H9 (cell line): ENCODE data around the gene B4GALT6. TPM values are rescaled to one million over a fixed set of nuclear protein-coding genes. Genes with fewer than 3 reads are reported as not detected.

Source experiments
- DNase-seq: peaks from one replicate; pipeline ENCODE4 v3.0.0-alpha.2; 2017
- H2AFZ ChIP-seq: one replicate; pipeline ENCODE4 v1.6.1; 2013; ENCODE audit warnings: mild to moderate bottlenecking, low read length, control low read depth, moderate library complexity
- H2AK5ac ChIP-seq: 2 replicates; pipeline ENCODE4 v1.6.1; 2013; ENCODE audit warnings: low read length, control low read depth, mixed read lengths; ENCODE audit not compliant: insufficient read length
- H2BK120ac ChIP-seq: one replicate; pipeline ENCODE4 v1.6.1; 2013; ENCODE audit warnings: low read depth, mild to moderate bottlenecking, low read length, control low read depth, inconsistent platforms; ENCODE audit not compliant: poor library complexity, severe bottlenecking
- H2BK12ac ChIP-seq: 2 replicates; pipeline ENCODE4 v1.6.1; 2013; ENCODE audit warnings: low read length, control low read depth, mixed read lengths, low read depth; ENCODE audit not compliant: insufficient read length
- H2BK15ac ChIP-seq: 2 replicates; pipeline ENCODE4 v1.6.1; 2013; ENCODE audit warnings: low read depth, low read length, control low read depth
- H2BK20ac ChIP-seq: one replicate; pipeline ENCODE4 v1.6.1; 2013; ENCODE audit warnings: low read depth, mild to moderate bottlenecking, low read length, control low read depth, inconsistent platforms; ENCODE audit not compliant: poor library complexity, severe bottlenecking
- H2BK5ac ChIP-seq: 2 replicates; pipeline ENCODE4 v1.6.1; 2013; ENCODE audit warnings: low read length, control low read depth, mixed read lengths; ENCODE audit not compliant: insufficient read length
- H3K14ac ChIP-seq: 2 replicates; pipeline ENCODE4 v1.6.1; 2013; ENCODE audit warnings: low read length, control low read depth; ENCODE audit not compliant: insufficient read depth
- H3K18ac ChIP-seq: 2 replicates; pipeline ENCODE4 v1.6.1; 2013; ENCODE audit warnings: low read depth, mild to moderate bottlenecking, mixed read lengths, low read length, control low read depth; ENCODE audit not compliant: insufficient read length
- H3K23ac ChIP-seq: 2 replicates; pipeline ENCODE4 v1.6.1; 2013; ENCODE audit warnings: low read length, control low read depth, mixed read lengths, low read depth; ENCODE audit not compliant: insufficient read length
- H3K23me2 ChIP-seq: 2 replicates; pipeline ENCODE4 v1.6.1; 2013; ENCODE audit warnings: low read depth, mild to moderate bottlenecking, mixed read lengths, low read length, control low read depth; ENCODE audit not compliant: insufficient read length, poor library complexity, severe bottlenecking
- H3K27ac ChIP-seq: 2 replicates; pipeline ENCODE4 v1.5.1; 2013; ENCODE audit warnings: low read length, control low read depth, mixed read lengths, low read depth; ENCODE audit not compliant: insufficient read length
- H3K27me3 ChIP-seq: 2 replicates; pipeline ENCODE4 v1.6.1; 2013; ENCODE audit warnings: low read length, control low read depth, inconsistent platforms; ENCODE audit not compliant: insufficient read depth
- H3K4ac ChIP-seq: 2 replicates; pipeline ENCODE4 v1.6.1; 2013; ENCODE audit warnings: low read depth, mild to moderate bottlenecking, control low read depth, inconsistent platforms, low read length, moderate library complexity
- H3K4me1 ChIP-seq: 2 replicates; pipeline ENCODE4 v1.6.1; 2013; ENCODE audit warnings: low read length, control low read depth, inconsistent platforms; ENCODE audit not compliant: insufficient read depth
- H3K4me2 ChIP-seq: 2 replicates; pipeline ENCODE4 v1.6.1; 2013; ENCODE audit warnings: low read length, control low read depth, mixed read lengths; ENCODE audit not compliant: insufficient read length, insufficient read depth
- H3K56ac ChIP-seq: 2 replicates; pipeline ENCODE4 v1.6.1; 2013; ENCODE audit warnings: low read depth, mild to moderate bottlenecking, mixed read lengths, low read length, control low read depth; ENCODE audit not compliant: insufficient read length
- H3K79me1 ChIP-seq: 2 replicates; pipeline ENCODE4 v1.6.1; 2013; ENCODE audit warnings: low read depth, mild to moderate bottlenecking, moderate library complexity, low read length, control low read depth, inconsistent platforms; ENCODE audit not compliant: insufficient read depth, poor library complexity, severe bottlenecking
- H3K79me2 ChIP-seq: 2 replicates; pipeline ENCODE4 v1.6.1; 2013; ENCODE audit warnings: low read length, control low read depth, inconsistent platforms; ENCODE audit not compliant: insufficient read depth
- H3K9ac ChIP-seq: 2 replicates; pipeline ENCODE4 v1.6.1; 2013; ENCODE audit warnings: low read length, control low read depth, mixed read lengths; ENCODE audit not compliant: insufficient read length; ENCODE audit errors: extremely low read depth
- H3K9me3 ChIP-seq: one replicate; pipeline ENCODE4 v1.6.1; 2013; ENCODE audit warnings: low read depth, low read length, inconsistent platforms; ENCODE audit not compliant: control insufficient read depth
- H3T11ph ChIP-seq: one replicate; pipeline ENCODE4 v1.6.1; 2013; ENCODE audit warnings: mild to moderate bottlenecking, low read length, control low read depth, inconsistent platforms
- H4K20me1 ChIP-seq: one replicate; pipeline ENCODE4 v1.6.1; 2013; ENCODE audit not compliant: control insufficient read depth, insufficient read length, insufficient read depth
- H4K5ac ChIP-seq: 2 replicates; pipeline ENCODE4 v1.6.1; 2013; ENCODE audit warnings: low read depth, mild to moderate bottlenecking, mixed read lengths, low read length, control low read depth; ENCODE audit not compliant: insufficient read length
- H4K8ac ChIP-seq: replicated peaks from 2 replicates; pipeline ENCODE4 v1.6.1; 2013; ENCODE audit warnings: low read length, control low read depth, mixed read lengths, low read depth; ENCODE audit not compliant: insufficient read length
- H4K91ac ChIP-seq: 2 replicates; pipeline ENCODE4 v1.6.1; 2013; ENCODE audit warnings: low read depth, mild to moderate bottlenecking, moderate library complexity, mixed read lengths, low read length, control low read depth; ENCODE audit not compliant: insufficient read length
- H3K27ac Mint-ChIP-seq, 3 experiments: 2 replicates in 2 of 3; 3 replicates in 1 of 3; pipeline ENCODE4 v1.8.0; 2020 to 2021; ENCODE audit warnings: mixed read lengths in 3 of 3, mild to moderate bottlenecking in 1 of 3, moderate library complexity in 1 of 3
- H3K27me3 Mint-ChIP-seq: 2 replicates; pipeline ENCODE4 v1.8.0; 2021; ENCODE audit warnings: low read depth, mild to moderate bottlenecking, moderate library complexity, mixed read lengths
- H3K36me3 Mint-ChIP-seq, 3 experiments: 2 replicates in 2 of 3; 3 replicates in 1 of 3; pipeline ENCODE4 v1.8.0; 2020 to 2021; ENCODE audit warnings: low read depth in 3 of 3, mixed read lengths in 3 of 3; ENCODE audit not compliant: insufficient read depth in 1 of 3
- H3K4me1 Mint-ChIP-seq, 2 experiments: 2 replicates each; pipeline ENCODE4 v1.8.0; 2020; ENCODE audit warnings: mixed read lengths in 2 of 2
- H3K4me3 Mint-ChIP-seq, 2 experiments: 2 replicates in 1 of 2; 3 replicates in 1 of 2; pipeline ENCODE4 v1.8.0; 2020 to 2021; ENCODE audit warnings: mild to moderate bottlenecking in 2 of 2, mixed read lengths in 2 of 2, moderate library complexity in 1 of 2
- H3K9me3 Mint-ChIP-seq, 2 experiments: 2 replicates in 1 of 2; 3 replicates in 1 of 2; pipeline ENCODE4 v1.8.0; 2020; ENCODE audit warnings: mild to moderate bottlenecking in 2 of 2, mixed read lengths in 2 of 2, moderate library complexity in 1 of 2
- CTCF ChIP-seq: fragments of 200-600 bp; sonication (generic); conservative IDR thresholded peaks from 3 replicates; pipeline ENCODE4 v1.8.0; 2021; ENCODE audit warnings: antibody characterized with exemption, mild to moderate bottlenecking
- WGBS: extraction: QIAGEN DNeasy Blood & Tissue Kit; methylation state at CpG from one replicate; pipeline ENCODE4 v1.1.7; 2013; ENCODE audit warnings: missing lambda C conversion rate, low lambda C conversion rate, mixed read lengths; ENCODE audit not compliant: insufficient read length; ENCODE audit errors: extremely low coverage; 5-methylcytosine and 5-hydroxymethylcytosine counted together
- total RNA-seq: library from RNA; stranded (reverse); gene quantifications from 2 replicates; pipeline ENCODE4 v1.2.1, GENCODE V29; 2021

B4GALT6 gene
- total RNA-seq, 1 experiment from 2014 or later, result 34.1 TPM

- no peak overlapping the region for H3K14ac ChIP-seq
- no peak overlapping the region for H2AK5ac ChIP-seq
- H3K4me1 ChIP-seq, result no peaks in the 10 kb centered on the region
- no peak for TF ChIP-seq CTCF
- Mint-ChIP-seq H3K9me3 (no peaks in the 10 kb centered on the region), H3K27me3 (no peaks in the 10 kb centered on the region; the same call in 1 of the 2 replicates), H3K27ac (no peak overlapping the region), H3K36me3 (no peaks in the 10 kb centered on the region), H3K4me3 (no peak overlapping the region), H3K4me1 (peaks cover 8 to 9% of the 10 kb centered on the region in 2 experiments)
- no peak for DNase-seq
- H4K5ac ChIP-seq, result no peak overlapping the region
- no peaks in the 10 kb centered on the region for H4K20me1 ChIP-seq
- no peak overlapping the region for H4K91ac ChIP-seq
- H3K27ac ChIP-seq, result no peak overlapping the region
- no peak overlapping the region for H3K4ac ChIP-seq
- no peaks in the 10 kb centered on the region for H3K9me3 ChIP-seq
- no peak overlapping the region for H2BK20ac ChIP-seq
- H3K23ac ChIP-seq, result no peak overlapping the region
- no peak overlapping the region for H3K9ac ChIP-seq
- H2BK5ac ChIP-seq, result no peak overlapping the region
- no peak overlapping the region for H3K4me2 ChIP-seq
- no peak overlapping the region for H3K18ac ChIP-seq
- WGBS, result no CpG with 5 or more reads among the region's 1 CpG
- no peak overlapping the region for H2AFZ ChIP-seq
- no peak overlapping the region for H4K8ac ChIP-seq
- no peak overlapping the region for H3K56ac ChIP-seq
- H3T11ph ChIP-seq, result no peak overlapping the region
- H3K79me2 ChIP-seq, result no peaks in the 10 kb centered on the region
- H3K23me2 ChIP-seq, result no peaks in the 10 kb centered on the region
- no peaks in the 10 kb centered on the region for H3K79me1 ChIP-seq
- H3K27me3 ChIP-seq, result no peaks in the 10 kb centered on the region
- no peak overlapping the region for H2BK120ac ChIP-seq
- no peak overlapping the region for H2BK12ac ChIP-seq
- no peak overlapping the region for H2BK15ac ChIP-seq
Observed at GRCh38 chr18:31574359-31574758, 110.0 kb downstream of the B4GALT6 start.

Other genes with a start within 250 kb of the B4GALT6 start
- gene DSG3, start 236.8 kb downstream of the B4GALT6 start, total RNA-seq, result 0.04 TPM in 2 replicates
- gene DSG2, start 186.4 kb downstream of the B4GALT6 start, total RNA-seq, result 104 and 107 TPM in 2 replicates
- gene TTR, start 92.7 kb downstream of the B4GALT6 start, total RNA-seq, result not detected in 2 replicates
- gene SLC25A52, start 76.3 kb upstream of the B4GALT6 start, total RNA-seq, result not detected in 2 replicates